Measurements from ENCODE around the gene SLC6A12. TPM values are rescaled to one million over a fixed set of nuclear protein-coding genes. Genes with fewer than 3 reads are reported as not detected.

The SLC6A12 gene
- polyA plus RNA-seq, 1 donor from 2014 or later = 0.15 TPM

- no peaks in the 10 kb centered on the region for H3F3A ChIP-seq (ENCODE audit: insufficient read depth, low read length, poor library complexity, severe bottlenecking)
- H3K27ac ChIP-seq (ENCODE audit: low read length) = no peak overlapping the region
- H3K27me3 ChIP-seq (ENCODE audit: insufficient read depth, low read depth, low read length) = no peaks in the 10 kb centered on the region
- no peaks in the 10 kb centered on the region for H3K79me2 ChIP-seq (replicated peaks; ENCODE audit: insufficient read depth, low read length)
- no peak overlapping the region for H3K4me2 ChIP-seq (ENCODE audit: low read length)
- H3K4me3 ChIP-seq (ENCODE audit: low read length) = no peak overlapping the region
- no peaks in the 10 kb centered on the region for H4K20me1 ChIP-seq (ENCODE audit: insufficient read depth)
- no peaks in the 10 kb centered on the region for H3K9me2 ChIP-seq (ENCODE audit: insufficient read depth, low read length)
- no peak overlapping the region for H3K9ac ChIP-seq (ENCODE audit: low read length)
- no peaks in the 10 kb centered on the region for H3K36me3 ChIP-seq (ENCODE audit: insufficient read depth, low read length)
- no peak overlapping the region for H2AFZ ChIP-seq (ENCODE audit: low read depth, low read length)
- H3K9me3 ChIP-seq (ENCODE audit: low read length) = no peaks in the 10 kb centered on the region
- TF ChIP-seq EZH2 (IDR thresholded peaks at IDR 0.05; ENCODE audit: borderline replicate concordance, insufficient read depth, low read length, poor library complexity, severe bottlenecking) = no peak
- no peak for TF ChIP-seq POLR2AphosphoS5 (IDR thresholded peaks at IDR 0.05)
- no peak for TF ChIP-seq CTCF (IDR thresholded peaks at IDR 0.05; ENCODE audit: poor library complexity, severe bottlenecking)
- no peak for TF ChIP-seq REST (IDR thresholded peaks at IDR 0.05; ENCODE audit: borderline replicate concordance)
- no peak for TF ChIP-seq MXI1 (conservative IDR thresholded peaks at IDR 0.05; ENCODE audit: poor library complexity, severe bottlenecking)
- TF ChIP-seq SMC3 (conservative IDR thresholded peaks at IDR 0.05; ENCODE audit: poor library complexity) = no peak
- TF ChIP-seq TAF1 (IDR thresholded peaks at IDR 0.05; ENCODE audit: low read depth) = no peak
- TF ChIP-seq EP300 (conservative IDR thresholded peaks at IDR 0.05; ENCODE audit: poor library complexity, severe bottlenecking) = no peak
- TF ChIP-seq RAD21 (conservative IDR thresholded peaks at IDR 0.05) = no peak
Measured at GRCh38 chr12:230925-231671, 17.1 kb upstream of the SLC6A12 start.

- Histone ChIP-seq H2AFZ (ENCODE audit: low read depth, low read length) (no peak overlapping the region), H3F3A (ENCODE audit: insufficient read depth, low read length, poor library complexity, severe bottlenecking) (no peaks in the 10 kb centered on the region), H3K27me3 (ENCODE audit: insufficient read depth, low read depth, low read length) (no peaks in the 10 kb centered on the region), H3K79me2 (replicated peaks; ENCODE audit: insufficient read depth, low read length) (no peaks in the 10 kb centered on the region), H3K36me3 (ENCODE audit: insufficient read depth, low read length) (no peaks in the 10 kb centered on the region), H3K4me3 (ENCODE audit: low read length) (no peak overlapping the region), H3K9me2 (ENCODE audit: insufficient read depth, low read length) (no peaks in the 10 kb centered on the region), H3K9me3 (ENCODE audit: low read length) (no peaks in the 10 kb centered on the region), H3K4me2 (ENCODE audit: low read length) (no peak overlapping the region), H3K27ac (ENCODE audit: low read length) (no peak overlapping the region), H3K9ac (ENCODE audit: low read length) (no peak overlapping the region), H4K20me1 (ENCODE audit: insufficient read depth) (no peaks in the 10 kb centered on the region)
- TF ChIP-seq POLR2AphosphoS5 (IDR thresholded peaks at IDR 0.05) (no peak), RAD21 (conservative IDR thresholded peaks at IDR 0.05) (no peak), REST (IDR thresholded peaks at IDR 0.05; ENCODE audit: borderline replicate concordance) (no peak), MXI1 (conservative IDR thresholded peaks at IDR 0.05; ENCODE audit: poor library complexity, severe bottlenecking) (no peak), CTCF (IDR thresholded peaks at IDR 0.05; ENCODE audit: poor library complexity, severe bottlenecking) (no peak), EZH2 (IDR thresholded peaks at IDR 0.05; ENCODE audit: borderline replicate concordance, insufficient read depth, low read length, poor library complexity, severe bottlenecking) (no peak), EP300 (conservative IDR thresholded peaks at IDR 0.05; ENCODE audit: poor library complexity, severe bottlenecking) (no peak), SMC3 (conservative IDR thresholded peaks at IDR 0.05; ENCODE audit: poor library complexity) (no peak), TAF1 (IDR thresholded peaks at IDR 0.05; ENCODE audit: low read depth) (no peak)
Measured at GRCh38 chr12:229441-230191, 15.7 kb upstream of the SLC6A12 start.
